NK-92 treated with Interleukin-12 subunit alpha and Interleukin-12 subunit beta, amount 100 ng/mL, for 24 hours (cell line): ENCODE results near the gene CDK10.
"Not testable (repeated sequence)": the region's sequence is repeated elsewhere in the genome, so short reads cannot be mapped to it uniquely, and the experiment has no call there.

Source experiments
- DNase-seq: peaks from one replicate; lab custom pipeline; 2025; lab: John Stamatoyannopoulos, UW

CDK10 gene, protein sequence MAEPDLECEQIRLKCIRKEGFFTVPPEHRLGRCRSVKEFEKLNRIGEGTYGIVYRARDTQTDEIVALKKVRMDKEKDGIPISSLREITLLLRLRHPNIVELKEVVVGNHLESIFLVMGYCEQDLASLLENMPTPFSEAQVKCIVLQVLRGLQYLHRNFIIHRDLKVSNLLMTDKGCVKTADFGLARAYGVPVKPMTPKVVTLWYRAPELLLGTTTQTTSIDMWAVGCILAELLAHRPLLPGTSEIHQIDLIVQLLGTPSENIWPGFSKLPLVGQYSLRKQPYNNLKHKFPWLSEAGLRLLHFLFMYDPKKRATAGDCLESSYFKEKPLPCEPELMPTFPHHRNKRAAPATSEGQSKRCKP

DNA sequence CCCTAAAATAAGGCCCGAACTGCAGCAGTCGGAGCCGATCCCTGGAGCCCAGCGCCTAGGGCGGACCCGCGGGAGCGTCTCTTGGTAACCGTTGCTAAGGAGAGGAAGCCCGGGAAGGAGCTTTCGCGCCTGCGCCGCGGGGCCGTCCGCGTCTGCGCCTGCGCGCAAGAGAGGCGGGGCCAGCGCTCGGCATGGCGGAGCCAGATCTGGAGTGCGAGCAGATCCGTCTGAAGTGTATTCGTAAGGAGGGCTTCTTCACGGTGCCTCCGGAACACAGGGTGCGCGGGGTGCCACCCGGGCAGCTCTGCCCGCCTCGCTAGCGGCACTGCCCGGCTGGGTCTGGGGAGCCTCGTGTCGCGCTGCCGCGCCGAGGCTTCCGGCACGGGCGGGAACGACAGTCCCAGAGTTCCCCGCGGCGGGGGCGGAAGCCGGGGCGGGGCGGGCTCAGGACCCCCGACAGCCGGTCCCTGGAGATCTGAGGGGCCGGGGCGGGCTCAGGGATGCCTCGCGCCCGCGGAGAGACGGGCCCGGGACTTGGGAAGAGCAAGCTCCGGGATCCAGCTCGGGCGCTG is at the start of gene CDK10:
Gene CDK10 (plus strand): TSS at position 170 of the 572 bp plus-strand sequence. CDS start 22 bp downstream, at position 192.
- peak; percentile 56 for DNase-seq

DNA sequence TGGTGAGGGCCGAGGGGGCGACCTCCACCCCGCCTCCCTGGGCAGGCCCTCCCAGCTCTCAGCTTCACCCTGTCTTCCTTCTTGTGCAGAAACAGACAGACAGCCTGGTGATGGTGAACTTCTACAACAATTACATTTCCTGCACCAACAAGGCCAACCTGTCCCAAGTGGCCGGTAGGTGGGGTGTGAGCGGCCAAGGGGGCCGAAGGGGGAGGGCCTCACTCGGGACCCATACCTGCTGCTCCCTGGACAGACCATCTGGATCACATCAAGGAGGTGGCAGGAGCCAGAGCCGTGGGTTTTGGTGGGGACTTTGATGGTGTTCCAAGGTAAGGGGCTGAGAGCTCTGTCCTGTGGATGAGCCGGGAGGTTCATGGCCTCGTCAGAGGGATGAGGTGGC is 49.1 kb upstream of the CDK10 start:
- DNase-seq: no peak

DNA sequence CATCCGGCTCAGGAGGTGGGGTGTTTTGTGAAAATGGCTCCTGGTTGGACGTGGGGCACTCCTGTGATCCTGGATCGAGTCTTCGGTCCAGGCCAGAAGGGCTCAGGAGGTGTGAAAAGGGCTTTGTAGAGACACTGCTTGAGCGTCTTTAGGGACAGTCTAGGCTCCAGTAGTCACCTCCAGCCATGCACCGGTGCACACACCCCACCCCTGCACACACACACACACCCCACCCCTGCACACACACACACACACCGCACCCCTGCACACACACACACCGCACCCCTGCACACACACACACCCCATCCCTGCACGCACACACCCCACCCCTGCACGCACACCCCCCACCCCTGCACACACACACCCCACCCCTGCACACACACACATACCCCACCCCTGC is 48.0 kb upstream of the CDK10 start:
- DNase-seq: no peak

DNA sequence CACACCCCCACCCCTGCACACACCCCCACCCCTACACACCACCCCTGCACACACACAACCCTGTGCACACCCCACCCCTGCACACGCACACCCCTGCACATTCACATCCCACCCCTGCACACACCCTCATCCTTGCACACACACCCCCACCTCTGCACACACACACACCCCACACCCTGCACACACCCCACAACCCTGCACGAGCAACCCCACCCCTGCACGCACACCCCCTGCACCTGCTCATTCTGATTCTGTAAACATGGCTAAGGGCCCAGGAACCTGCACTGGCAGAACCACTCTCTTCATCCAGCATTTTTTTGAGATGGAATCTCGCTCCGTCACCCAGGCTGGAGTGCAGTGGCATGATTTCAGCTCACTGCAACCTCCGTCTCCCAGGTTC is 47.1 kb upstream of the CDK10 start:
- DNase-seq: no peak

- DNase-seq: no peak
These were observed 44.9 kb upstream of the CDK10 start for GRCh38 chr16:89641458-89642119.

GRCh38 chr16:89642574-89642973 is 43.9 kb upstream of the CDK10 start:
- DNase-seq: no peak

- DNase-seq: no peak
These were observed 42.7 kb upstream of the CDK10 start for GRCh38 chr16:89643769-89644300.

DNA sequence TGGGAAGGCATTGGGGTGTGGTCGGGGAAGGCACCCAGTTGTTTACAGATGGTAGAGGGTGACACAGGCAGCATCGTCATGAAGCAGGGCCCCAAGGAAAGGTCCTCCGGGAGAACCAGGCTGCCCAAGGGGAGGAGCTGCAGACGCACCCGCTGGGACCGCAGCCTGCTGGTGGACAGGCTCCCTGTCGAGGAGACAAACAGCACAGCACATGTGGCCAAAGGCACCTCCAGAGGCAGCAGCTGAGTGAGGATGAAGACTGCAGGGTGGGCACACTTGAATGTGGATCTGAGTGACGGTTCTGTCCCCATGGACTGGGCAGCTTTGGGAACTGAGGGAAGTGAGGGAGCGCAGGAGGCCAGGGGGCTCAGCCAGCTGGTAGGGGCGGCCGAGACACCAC is 41.4 kb upstream of the CDK10 start:
- no peak for DNase-seq

GRCh38 chr16:89646270-89646669 is 40.2 kb upstream of the CDK10 start:
- no peak for DNase-seq

DNA sequence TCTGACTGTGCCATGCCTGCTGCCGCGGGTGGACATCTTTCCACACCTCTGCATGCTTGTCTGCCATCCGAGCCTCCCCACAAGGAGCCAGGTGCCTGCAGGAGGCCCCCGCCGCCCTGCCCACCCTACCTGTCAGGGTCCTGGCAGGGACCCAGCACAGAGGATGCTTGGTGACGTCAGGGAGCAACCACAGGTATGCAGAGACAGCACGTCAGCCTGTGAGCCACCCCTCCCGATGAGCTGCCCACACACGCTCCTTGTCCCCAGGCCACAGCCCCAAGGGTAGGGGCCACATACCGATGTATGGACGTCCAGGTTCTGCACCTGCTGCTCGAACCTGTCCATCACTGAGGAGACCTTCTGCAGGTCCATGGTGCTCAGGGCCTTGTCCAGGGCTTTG is 39.6 kb upstream of the CDK10 start:
- DNase-seq: no peak

- no peak for DNase-seq
These were observed 34.9 kb upstream of the CDK10 start for GRCh38 chr16:89651584-89651983.

- no peak for DNase-seq
These were observed 32.7 kb upstream of the CDK10 start for GRCh38 chr16:89653656-89654295.

DNA sequence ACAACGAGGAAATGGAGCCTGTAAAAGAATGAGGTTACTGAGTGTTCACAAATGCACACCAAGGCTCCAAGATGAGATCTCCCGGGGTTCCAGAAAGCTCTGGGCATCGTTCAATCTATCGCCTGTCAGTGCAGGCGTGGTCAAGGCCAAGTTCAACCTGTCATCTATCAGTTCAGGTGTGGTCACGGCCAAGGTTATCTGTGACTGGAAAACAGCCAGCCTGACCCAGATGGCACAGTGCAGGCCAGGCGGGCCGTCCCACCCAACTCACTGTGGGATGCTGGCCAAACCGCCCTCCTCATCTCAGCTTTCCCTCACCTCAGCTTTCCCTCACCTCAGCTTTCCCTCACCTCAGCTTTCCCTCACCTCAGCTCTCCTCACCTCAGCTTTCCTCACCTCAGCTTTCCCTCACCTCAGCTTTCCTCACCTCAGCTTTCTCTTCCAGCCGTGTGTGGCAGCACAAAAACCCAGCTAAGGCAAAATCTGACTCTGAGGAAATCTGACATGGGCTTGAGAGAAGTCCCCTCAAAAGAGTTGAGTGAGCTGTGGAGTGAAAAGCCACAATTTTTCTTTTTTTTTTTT is 31.3 kb upstream of the CDK10 start:
- DNase-seq: no peak

GRCh38 chr16:89656435-89657121 is 29.9 kb upstream of the CDK10 start:
- no peak for DNase-seq

DNA sequence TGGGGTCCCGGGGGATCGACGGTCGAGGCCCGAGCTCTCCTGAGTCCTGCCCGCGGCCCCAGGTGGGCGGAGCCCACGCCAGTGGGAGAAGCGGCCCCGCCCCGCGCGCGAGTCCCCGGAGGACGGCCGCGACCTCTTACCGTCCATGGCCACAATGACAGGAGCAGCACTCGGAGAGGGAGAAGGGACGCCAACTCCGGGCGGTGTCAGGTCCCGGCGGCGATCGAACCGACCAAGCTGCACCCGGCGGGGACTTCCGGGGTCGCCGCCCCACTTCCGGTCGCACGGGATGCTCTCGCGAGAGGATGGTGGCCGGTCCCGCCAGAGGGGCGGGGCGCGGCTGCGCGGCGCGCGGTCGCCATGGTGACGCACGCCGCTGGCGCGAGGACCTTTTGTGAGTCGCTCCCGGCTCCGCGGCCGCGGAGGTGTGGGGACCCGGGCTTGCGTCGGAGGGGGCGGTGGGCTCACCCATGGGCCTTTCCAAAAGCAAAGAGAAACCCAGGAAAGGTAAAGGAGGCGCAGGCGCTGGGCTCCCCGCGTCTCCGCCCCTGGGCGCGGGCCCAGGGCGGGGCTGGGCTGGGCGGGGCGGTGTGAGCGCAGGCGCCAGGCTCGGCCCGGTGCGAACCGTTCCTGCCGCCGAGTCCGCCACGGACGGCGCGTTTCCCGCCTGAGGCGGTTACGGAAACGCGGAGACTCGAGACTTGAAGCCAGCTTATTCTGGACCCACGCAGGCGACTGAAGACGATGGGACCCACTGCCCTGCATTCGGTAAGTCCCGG is 28.9 kb upstream of the CDK10 start, which contains the start of the genes CHMP1A and SPATA33:
Gene CHMP1A (minus strand): TSS at position 267 of the 779 bp plus-strand sequence. CDS start 120 bp downstream, at position 147.
Gene SPATA33 (plus strand): TSS at position 395 of the 779 bp plus-strand sequence. CDS start 76 bp downstream, at position 471.
- peak; percentile 72 for DNase-seq

- no peak for DNase-seq
These were observed 28.1 kb upstream of the CDK10 start for GRCh38 chr16:89658221-89658879.

GRCh38 chr16:89660146-89660545 is 26.3 kb upstream of the CDK10 start:
- DNase-seq: no peak

GRCh38 chr16:89661215-89661614 is 25.3 kb upstream of the CDK10 start:
- DNase-seq: no peak

DNA sequence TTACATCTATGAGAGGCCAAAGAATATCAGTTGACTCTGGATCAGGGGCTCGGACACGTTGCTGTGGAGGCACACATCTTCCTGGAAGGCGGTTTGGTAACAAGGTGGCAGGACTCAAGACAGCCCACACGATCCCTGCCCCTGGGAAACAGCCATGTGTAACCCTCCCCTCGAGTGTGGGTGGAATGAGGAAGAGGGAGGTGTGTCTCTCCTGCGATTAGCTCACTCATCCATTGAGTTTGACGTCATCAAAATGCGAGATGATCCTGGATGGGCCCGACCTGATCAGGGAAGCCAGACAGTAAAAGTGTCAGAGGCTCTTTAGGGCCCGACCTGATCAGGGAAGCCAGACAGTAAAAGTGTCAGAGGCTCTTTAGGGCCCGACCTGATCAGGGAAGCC is 22.3 kb upstream of the CDK10 start:
- DNase-seq: not testable (repeated sequence)

DNA sequence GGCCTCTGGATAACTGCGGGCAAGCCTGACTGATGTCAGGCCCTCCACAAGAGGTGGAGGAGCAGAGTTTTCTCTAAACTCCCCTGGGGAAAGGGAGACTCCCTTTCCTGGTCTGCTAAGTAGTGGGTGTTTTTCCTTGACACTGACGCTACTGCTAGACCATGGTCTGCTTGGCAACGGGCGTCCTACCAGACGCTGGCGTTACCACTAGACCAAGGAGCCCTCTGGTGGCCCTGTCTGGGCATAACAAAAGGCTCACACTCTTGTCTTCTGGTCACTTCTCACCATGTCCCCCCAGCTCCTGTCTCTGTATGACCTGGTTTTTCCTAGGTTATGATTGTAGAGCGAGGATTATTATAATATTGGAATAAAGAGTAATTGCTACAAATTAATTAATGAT is 19.5 kb upstream of the CDK10 start:
- not testable (repeated sequence) for DNase-seq
